GM23338 (cell line): ENCODE measurements around the gene ATPAF1.

ENCODE experiments used
- CREB1 ChIP-seq: fragments of 250-450 bp; sonication (Bioruptor Pico); IDR thresholded peaks from 2 replicates; pipeline ENCODE4 v1.5.0; 2020; ENCODE audit warnings: low read depth, mild to moderate bottlenecking, moderate library complexity
- CTCF ChIP-seq, 2 experiments: fragments of 200-600 bp in 1 of 2; sonication (generic) in 1 of 2; conservative IDR thresholded peaks; 2 replicates each; pipeline versions ENCODE4 v1.5.1 to v1.6.1; 2016 to 2017; ENCODE audit warnings: antibody characterized with exemption in 2 of 2, low read depth in 2 of 2, mild to moderate bottlenecking in 2 of 2, moderate library complexity in 1 of 2
- ETS1 ChIP-seq: IDR thresholded peaks from 2 replicates; pipeline ENCODE4 v1.6.1; 2016; ENCODE audit warnings: antibody characterized with exemption
- EZH2 ChIP-seq: fragments of 200-600 bp; sonication (generic); IDR thresholded peaks from one replicate; pipeline ENCODE4 v1.8.0; 2017; ENCODE audit warnings: antibody characterized with exemption, mild to moderate bottlenecking, low read depth; ENCODE audit not compliant: unreplicated experiment
- EZH2phosphoT487 ChIP-seq: fragments of 200-600 bp; sonication (generic); IDR thresholded peaks from one replicate; pipeline ENCODE4 v1.8.1; 2018; ENCODE audit warnings: antibody characterized with exemption; ENCODE audit not compliant: unreplicated experiment
- JUNB ChIP-seq: IDR thresholded peaks from one replicate; pipeline ENCODE4 v1.6.1; 2016; ENCODE audit warnings: antibody characterized with exemption; ENCODE audit not compliant: unreplicated experiment
- NANOG ChIP-seq: IDR thresholded peaks from 2 replicates; pipeline ENCODE4 v1.6.1; 2016; ENCODE audit warnings: antibody characterized with exemption, borderline replicate concordance
- POLR2AphosphoS5 ChIP-seq: IDR thresholded peaks from 2 replicates; pipeline ENCODE4 v1.6.1; 2016; ENCODE audit warnings: antibody characterized with exemption, low read depth
- STAT1 ChIP-seq: IDR thresholded peaks from one replicate; pipeline ENCODE4 v1.6.1; 2016; ENCODE audit warnings: antibody characterized with exemption; ENCODE audit not compliant: unreplicated experiment
- ZNF114 ChIP-seq: fragments of 250-450 bp; sonication (Bioruptor Pico); IDR thresholded peaks from 2 replicates; pipeline ENCODE4 v1.5.0; 2020; ENCODE audit warnings: mild to moderate bottlenecking, moderate library complexity
- ZNF331 ChIP-seq: fragments of 250-450 bp; sonication (Bioruptor Pico); IDR thresholded peaks from 2 replicates; pipeline ENCODE4 v1.5.0; 2020; ENCODE audit warnings: low read depth, mild to moderate bottlenecking, moderate library complexity
- TF ChIP-seq, protein P1 (sequence below): IDR thresholded peaks from one replicate; pipeline ENCODE4 v1.6.1; 2018; ENCODE audit warnings: antibody characterized with exemption; ENCODE audit not compliant: unreplicated experiment
- TF ChIP-seq, protein P2 (sequence below): fragments of 250-450 bp; sonication (Bioruptor Pico); IDR thresholded peaks from 2 replicates; pipeline ENCODE4 v1.5.0; 2020; ENCODE audit warnings: mild to moderate bottlenecking, moderate library complexity

DNA sequence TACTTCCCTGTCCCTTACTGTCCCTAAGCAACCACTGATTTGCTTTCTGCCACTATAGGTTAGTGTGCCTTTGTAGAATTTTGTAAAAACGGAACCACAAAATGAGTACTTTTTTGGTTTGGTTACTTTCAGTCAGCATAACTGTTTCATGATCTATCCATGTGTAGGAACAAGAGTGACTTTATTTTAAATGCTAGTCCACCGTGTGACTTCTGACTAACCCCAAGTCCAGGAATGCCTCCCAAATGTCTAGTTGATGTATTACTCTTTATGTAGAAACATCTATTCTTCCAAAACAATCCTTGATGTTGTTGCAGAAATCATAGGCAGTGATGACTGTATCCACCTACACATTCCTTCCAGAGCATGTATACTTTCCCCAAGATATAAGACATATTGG is 21.3 kb downstream of the ATPAF1 start:
- no peak for TF ChIP-seq CTCF (conservative IDR thresholded peaks at IDR 0.05; ENCODE audit: low read depth in 2 of 2)
- TF ChIP-seq EZH2 = no peak
- TF ChIP-seq, protein P1, sequence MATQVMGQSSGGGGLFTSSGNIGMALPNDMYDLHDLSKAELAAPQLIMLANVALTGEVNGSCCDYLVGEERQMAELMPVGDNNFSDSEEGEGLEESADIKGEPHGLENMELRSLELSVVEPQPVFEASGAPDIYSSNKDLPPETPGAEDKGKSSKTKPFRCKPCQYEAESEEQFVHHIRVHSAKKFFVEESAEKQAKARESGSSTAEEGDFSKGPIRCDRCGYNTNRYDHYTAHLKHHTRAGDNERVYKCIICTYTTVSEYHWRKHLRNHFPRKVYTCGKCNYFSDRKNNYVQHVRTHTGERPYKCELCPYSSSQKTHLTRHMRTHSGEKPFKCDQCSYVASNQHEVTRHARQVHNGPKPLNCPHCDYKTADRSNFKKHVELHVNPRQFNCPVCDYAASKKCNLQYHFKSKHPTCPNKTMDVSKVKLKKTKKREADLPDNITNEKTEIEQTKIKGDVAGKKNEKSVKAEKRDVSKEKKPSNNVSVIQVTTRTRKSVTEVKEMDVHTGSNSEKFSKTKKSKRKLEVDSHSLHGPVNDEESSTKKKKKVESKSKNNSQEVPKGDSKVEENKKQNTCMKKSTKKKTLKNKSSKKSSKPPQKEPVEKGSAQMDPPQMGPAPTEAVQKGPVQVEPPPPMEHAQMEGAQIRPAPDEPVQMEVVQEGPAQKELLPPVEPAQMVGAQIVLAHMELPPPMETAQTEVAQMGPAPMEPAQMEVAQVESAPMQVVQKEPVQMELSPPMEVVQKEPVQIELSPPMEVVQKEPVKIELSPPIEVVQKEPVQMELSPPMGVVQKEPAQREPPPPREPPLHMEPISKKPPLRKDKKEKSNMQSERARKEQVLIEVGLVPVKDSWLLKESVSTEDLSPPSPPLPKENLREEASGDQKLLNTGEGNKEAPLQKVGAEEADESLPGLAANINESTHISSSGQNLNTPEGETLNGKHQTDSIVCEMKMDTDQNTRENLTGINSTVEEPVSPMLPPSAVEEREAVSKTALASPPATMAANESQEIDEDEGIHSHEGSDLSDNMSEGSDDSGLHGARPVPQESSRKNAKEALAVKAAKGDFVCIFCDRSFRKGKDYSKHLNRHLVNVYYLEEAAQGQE = no peak
- TF ChIP-seq EZH2phosphoT487 = no peak
- no peak for TF ChIP-seq POLR2AphosphoS5
- no peak for TF ChIP-seq ZNF331 (CRISPR knock-in tag)
- no peak for TF ChIP-seq CREB1 (CRISPR knock-in tag)
- TF ChIP-seq NANOG = no peak
- no peak for TF ChIP-seq ETS1
- TF ChIP-seq, protein P2, sequence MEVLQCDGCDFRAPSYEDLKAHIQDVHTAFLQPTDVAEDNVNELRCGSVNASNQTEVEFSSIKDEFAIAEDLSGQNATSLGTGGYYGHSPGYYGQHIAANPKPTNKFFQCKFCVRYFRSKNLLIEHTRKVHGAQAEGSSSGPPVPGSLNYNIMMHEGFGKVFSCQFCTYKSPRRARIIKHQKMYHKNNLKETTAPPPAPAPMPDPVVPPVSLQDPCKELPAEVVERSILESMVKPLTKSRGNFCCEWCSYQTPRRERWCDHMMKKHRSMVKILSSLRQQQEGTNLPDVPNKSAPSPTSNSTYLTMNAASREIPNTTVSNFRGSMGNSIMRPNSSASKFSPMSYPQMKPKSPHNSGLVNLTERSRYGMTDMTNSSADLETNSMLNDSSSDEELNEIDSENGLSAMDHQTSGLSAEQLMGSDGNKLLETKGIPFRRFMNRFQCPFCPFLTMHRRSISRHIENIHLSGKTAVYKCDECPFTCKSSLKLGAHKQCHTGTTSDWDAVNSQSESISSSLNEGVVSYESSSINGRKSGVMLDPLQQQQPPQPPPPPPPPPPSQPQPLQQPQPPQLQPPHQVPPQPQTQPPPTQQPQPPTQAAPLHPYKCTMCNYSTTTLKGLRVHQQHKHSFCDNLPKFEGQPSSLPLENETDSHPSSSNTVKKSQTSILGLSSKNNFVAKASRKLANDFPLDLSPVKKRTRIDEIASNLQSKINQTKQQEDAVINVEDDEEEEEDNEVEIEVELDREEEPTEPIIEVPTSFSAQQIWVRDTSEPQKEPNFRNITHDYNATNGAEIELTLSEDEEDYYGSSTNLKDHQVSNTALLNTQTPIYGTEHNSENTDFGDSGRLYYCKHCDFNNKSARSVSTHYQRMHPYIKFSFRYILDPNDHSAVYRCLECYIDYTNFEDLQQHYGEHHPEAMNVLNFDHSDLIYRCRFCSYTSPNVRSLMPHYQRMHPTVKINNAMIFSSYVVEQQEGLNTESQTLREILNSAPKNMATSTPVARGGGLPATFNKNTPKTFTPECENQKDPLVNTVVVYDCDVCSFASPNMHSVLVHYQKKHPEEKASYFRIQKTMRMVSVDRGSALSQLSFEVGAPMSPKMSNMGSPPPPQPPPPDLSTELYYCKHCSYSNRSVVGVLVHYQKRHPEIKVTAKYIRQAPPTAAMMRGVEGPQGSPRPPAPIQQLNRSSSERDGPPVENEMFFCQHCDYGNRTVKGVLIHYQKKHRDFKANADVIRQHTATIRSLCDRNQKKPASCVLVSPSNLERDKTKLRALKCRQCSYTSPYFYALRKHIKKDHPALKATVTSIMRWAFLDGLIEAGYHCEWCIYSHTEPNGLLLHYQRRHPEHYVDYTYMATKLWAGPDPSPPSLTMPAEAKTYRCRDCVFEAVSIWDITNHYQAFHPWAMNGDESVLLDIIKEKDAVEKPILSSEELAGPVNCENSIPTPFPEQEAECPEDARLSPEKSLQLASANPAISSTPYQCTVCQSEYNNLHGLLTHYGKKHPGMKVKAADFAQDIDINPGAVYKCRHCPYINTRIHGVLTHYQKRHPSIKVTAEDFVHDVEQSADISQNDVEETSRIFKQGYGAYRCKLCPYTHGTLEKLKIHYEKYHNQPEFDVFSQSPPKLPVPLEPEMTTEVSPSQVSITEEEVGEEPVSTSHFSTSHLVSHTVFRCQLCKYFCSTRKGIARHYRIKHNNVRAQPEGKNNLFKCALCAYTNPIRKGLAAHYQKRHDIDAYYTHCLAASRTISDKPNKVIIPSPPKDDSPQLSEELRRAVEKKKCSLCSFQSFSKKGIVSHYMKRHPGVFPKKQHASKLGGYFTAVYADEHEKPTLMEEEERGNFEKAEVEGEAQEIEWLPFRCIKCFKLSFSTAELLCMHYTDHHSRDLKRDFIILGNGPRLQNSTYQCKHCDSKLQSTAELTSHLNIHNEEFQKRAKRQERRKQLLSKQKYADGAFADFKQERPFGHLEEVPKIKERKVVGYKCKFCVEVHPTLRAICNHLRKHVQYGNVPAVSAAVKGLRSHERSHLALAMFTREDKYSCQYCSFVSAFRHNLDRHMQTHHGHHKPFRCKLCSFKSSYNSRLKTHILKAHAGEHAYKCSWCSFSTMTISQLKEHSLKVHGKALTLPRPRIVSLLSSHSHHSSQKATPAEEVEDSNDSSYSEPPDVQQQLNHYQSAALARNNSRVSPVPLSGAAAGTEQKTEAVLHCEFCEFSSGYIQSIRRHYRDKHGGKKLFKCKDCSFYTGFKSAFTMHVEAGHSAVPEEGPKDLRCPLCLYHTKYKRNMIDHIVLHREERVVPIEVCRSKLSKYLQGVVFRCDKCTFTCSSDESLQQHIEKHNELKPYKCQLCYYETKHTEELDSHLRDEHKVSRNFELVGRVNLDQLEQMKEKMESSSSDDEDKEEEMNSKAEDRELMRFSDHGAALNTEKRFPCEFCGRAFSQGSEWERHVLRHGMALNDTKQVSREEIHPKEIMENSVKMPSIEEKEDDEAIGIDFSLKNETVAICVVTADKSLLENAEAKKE = no peak
- no peak for TF ChIP-seq STAT1
- no peak for TF ChIP-seq ZNF114 (CRISPR knock-in tag)
- TF ChIP-seq JUNB = no peak
